ENCODE results near the gene LRRTM3.

The LRRTM3 gene

DNA sequence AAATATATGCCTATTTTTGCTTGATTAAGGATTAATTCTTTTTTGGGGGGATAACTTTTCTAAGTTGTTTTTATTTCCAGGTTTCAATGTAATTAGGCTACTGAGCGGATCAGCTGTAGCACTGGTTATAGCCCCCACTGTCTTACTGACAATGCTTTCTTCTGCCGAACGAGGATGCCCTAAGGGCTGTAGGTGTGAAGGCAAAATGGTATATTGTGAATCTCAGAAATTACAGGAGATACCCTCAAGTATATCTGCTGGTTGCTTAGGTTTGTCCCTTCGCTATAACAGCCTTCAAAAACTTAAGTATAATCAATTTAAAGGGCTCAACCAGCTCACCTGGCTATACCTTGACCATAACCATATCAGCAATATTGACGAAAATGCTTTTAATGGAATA, 1.0 kb downstream of the LRRTM3 start:
- ATAC-seq (ENCODE audit: low read depth) (no peak), DNase-seq (ENCODE audit: low spot score) (no peak)
- Histone ChIP-seq H3K9me3 (ENCODE audit: severe bottlenecking) (no peaks in the 10 kb centered on the region), H3K4me3 (ENCODE audit: severe bottlenecking) (no peak overlapping the region), H3K4me1 (ENCODE audit: insufficient read depth, poor library complexity, severe bottlenecking) (no peaks in the 10 kb centered on the region), H3K27me3 (ENCODE audit: insufficient read depth, poor library complexity, severe bottlenecking) (peaks cover 66% of the 10 kb centered on the region), H3K36me3 (ENCODE audit: low read depth) (no peaks in the 10 kb centered on the region), H3K27ac (ENCODE audit: poor library complexity, severe bottlenecking) (no peak overlapping the region)
- TF ChIP-seq CTCF (IDR thresholded peaks at IDR 0.05; ENCODE audit: poor library complexity, severe bottlenecking): no peak

GRCh38 chr10:66927251-66927935, 1.6 kb downstream of the LRRTM3 start:
- Histone ChIP-seq H3K27me3 (ENCODE audit: insufficient read depth, poor library complexity, severe bottlenecking) (peaks cover 66% of the 10 kb centered on the region), H3K9me3 (ENCODE audit: severe bottlenecking) (no peaks in the 10 kb centered on the region), H3K27ac (ENCODE audit: poor library complexity, severe bottlenecking) (no peak overlapping the region), H3K4me1 (ENCODE audit: insufficient read depth, poor library complexity, severe bottlenecking) (no peaks in the 10 kb centered on the region), H3K4me3 (ENCODE audit: severe bottlenecking) (no peak overlapping the region), H3K36me3 (ENCODE audit: low read depth) (no peaks in the 10 kb centered on the region)
- ATAC-seq (ENCODE audit: low read depth): no peak
- no peak for TF ChIP-seq CTCF (IDR thresholded peaks at IDR 0.05; ENCODE audit: poor library complexity, severe bottlenecking)
- no peak for DNase-seq (ENCODE audit: low spot score)

- H3K36me3 ChIP-seq (ENCODE audit: low read depth): no peaks in the 10 kb centered on the region
- no peaks in the 10 kb centered on the region for H3K9me3 ChIP-seq (ENCODE audit: severe bottlenecking)
- H3K4me3 ChIP-seq (ENCODE audit: severe bottlenecking): no peak overlapping the region
- TF ChIP-seq CTCF (IDR thresholded peaks at IDR 0.05; ENCODE audit: poor library complexity, severe bottlenecking): no peak
- no peak overlapping the region for H3K27ac ChIP-seq (ENCODE audit: poor library complexity, severe bottlenecking)
- H3K27me3 ChIP-seq (ENCODE audit: insufficient read depth, poor library complexity, severe bottlenecking): peaks cover 66% of the 10 kb centered on the region
- DNase-seq (ENCODE audit: low spot score): no peak
- ATAC-seq (ENCODE audit: low read depth): no peak
- no peaks in the 10 kb centered on the region for H3K4me1 ChIP-seq (ENCODE audit: insufficient read depth, poor library complexity, severe bottlenecking)
Observed at GRCh38 chr10:66927971-66928770, 2.3 kb downstream of the LRRTM3 start.

GRCh38 chr10:66928776-66929175, 2.9 kb downstream of the LRRTM3 start:
- H3K4me1 ChIP-seq (ENCODE audit: insufficient read depth, poor library complexity, severe bottlenecking): no peaks in the 10 kb centered on the region
- no peaks in the 10 kb centered on the region for H3K36me3 ChIP-seq (ENCODE audit: low read depth)
- H3K27ac ChIP-seq (ENCODE audit: poor library complexity, severe bottlenecking): no peak overlapping the region
- peaks cover 63% of the 10 kb centered on the region for H3K27me3 ChIP-seq (ENCODE audit: insufficient read depth, poor library complexity, severe bottlenecking)
- no peak for DNase-seq (ENCODE audit: low spot score)
- no peak overlapping the region for H3K4me3 ChIP-seq (ENCODE audit: severe bottlenecking)
- no peak for TF ChIP-seq CTCF (IDR thresholded peaks at IDR 0.05; ENCODE audit: poor library complexity, severe bottlenecking)
- ATAC-seq (ENCODE audit: low read depth): no peak
- H3K9me3 ChIP-seq (ENCODE audit: severe bottlenecking): no peaks in the 10 kb centered on the region

GRCh38 chr10:66929375-66929774, 3.5 kb downstream of the LRRTM3 start:
- Histone ChIP-seq H3K36me3 (ENCODE audit: low read depth) (no peaks in the 10 kb centered on the region), H3K4me3 (ENCODE audit: severe bottlenecking) (no peak overlapping the region), H3K27ac (ENCODE audit: poor library complexity, severe bottlenecking) (no peak overlapping the region), H3K27me3 (ENCODE audit: insufficient read depth, poor library complexity, severe bottlenecking) (peaks cover 58% of the 10 kb centered on the region), H3K9me3 (ENCODE audit: severe bottlenecking) (no peaks in the 10 kb centered on the region), H3K4me1 (ENCODE audit: insufficient read depth, poor library complexity, severe bottlenecking) (no peaks in the 10 kb centered on the region)
- no peak for DNase-seq (ENCODE audit: low spot score)
- ATAC-seq (ENCODE audit: low read depth): no peak
- no peak for TF ChIP-seq CTCF (IDR thresholded peaks at IDR 0.05; ENCODE audit: poor library complexity, severe bottlenecking)
